MCF 10A (cell line): ENCODE data around the gene RAPGEF5. TPM values are rescaled to one million over a fixed set of nuclear protein-coding genes. Genes with fewer than 3 reads are reported as not detected.

ENCODE experiments used
- BruUV-seq: library from RNA; stranded (reverse); fragments of 400-500 nt; replicated peaks from 2 replicates; lab custom pipeline; 2021; lab: Mats Ljungman, UMichigan
- CTCF ChIA-PET: fragments of 300-600 bp; sonication (Branson Sonifier 250); formaldehyde crosslinking; extraction: SDS; loops from one replicate; lab custom pipeline; 2021; ENCODE audit warnings: antibody characterized with exemption, inconsistent platforms; lab: Yijun Ruan, JAX
- POLR2A ChIA-PET: fragments of 300-600, 350-650 bp; sonication (Branson Sonifier 250); formaldehyde crosslinking; extraction: SDS; loops from one replicate; lab custom pipeline; 2020; ENCODE audit warnings: antibody characterized with exemption, inconsistent platforms; lab: Yijun Ruan, JAX
- DNase-seq: peaks from one replicate; pipeline ENCODE4 v3.0.0-alpha.2; 2018; ENCODE audit not compliant: unreplicated experiment
- H3K27ac Mint-ChIP-seq: one replicate; pipeline ENCODE4 v1.8.0; 2022; ENCODE audit warnings: mild to moderate bottlenecking, low read depth, mixed read lengths; ENCODE audit not compliant: unreplicated experiment
- H3K27me3 Mint-ChIP-seq: one replicate; pipeline ENCODE4 v1.8.0; 2022; ENCODE audit warnings: mixed read lengths; ENCODE audit not compliant: insufficient read depth, unreplicated experiment
- H3K36me3 Mint-ChIP-seq: one replicate; pipeline ENCODE4 v1.8.0; 2022; ENCODE audit warnings: mild to moderate bottlenecking, moderate library complexity, mixed read lengths; ENCODE audit not compliant: insufficient read depth, unreplicated experiment
- H3K4me1 Mint-ChIP-seq: one replicate; pipeline ENCODE4 v1.8.0; 2022; ENCODE audit warnings: mixed read lengths; ENCODE audit not compliant: insufficient read depth, unreplicated experiment
- H3K4me3 Mint-ChIP-seq: one replicate; pipeline ENCODE4 v1.8.0; 2022; ENCODE audit warnings: mild to moderate bottlenecking, moderate library complexity, mixed read lengths; ENCODE audit not compliant: unreplicated experiment
- H3K9me3 Mint-ChIP-seq: one replicate; pipeline ENCODE4 v1.8.0; 2022; ENCODE audit warnings: mixed read lengths; ENCODE audit not compliant: unreplicated experiment
- intact Hi-C: fragments of 100-400 bp; cut with micrococcal nuclease; formaldehyde crosslinking; loops from 2 replicates; pipeline ENCODE4 v1.14.1; 2022
- total RNA-seq: library from RNA; stranded (reverse); gene quantifications from 2 replicates; pipeline ENCODE4 v1.2.3, GENCODE V29; 2022
- TF ChIP-seq, protein P1 (sequence below): fragments of 200-600 bp; IDR thresholded peaks from one replicate; pipeline ENCODE4 v1.8.0; 2022; ENCODE audit warnings: antibody characterized with exemption, mild to moderate bottlenecking; ENCODE audit not compliant: unreplicated experiment

Gene RAPGEF5
- total RNA-seq, 1 experiment from 2014 or later, result 1.9 TPM

DNA sequence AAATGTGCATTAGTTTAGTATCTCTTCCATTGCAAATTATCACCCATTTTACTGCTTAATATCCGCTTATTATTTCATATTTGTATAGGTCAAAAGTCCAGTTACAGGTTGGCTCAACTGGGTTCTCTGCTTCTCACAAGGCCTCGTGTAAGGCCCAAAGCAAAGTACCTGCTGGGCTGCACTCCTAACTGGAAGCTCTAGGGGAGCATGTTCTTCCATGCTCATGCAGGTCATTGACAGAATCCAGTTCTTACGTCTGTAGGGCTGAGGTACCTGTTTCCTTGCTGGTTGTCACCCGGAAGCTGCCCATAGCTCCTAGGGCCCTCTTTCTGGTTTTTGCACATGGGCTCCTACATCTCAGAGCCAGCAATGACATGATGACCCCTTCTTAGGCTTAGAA is 79.6 kb downstream of the RAPGEF5 start:
- CTCF ChIA-PET, result interaction anchor here (0.5 to 0.6 kb wide), 3 partner anchors 68 to 173 kb away, joined by 3 to 4 read pairs (median 3); no protein-coding TSS in a partner anchor
- H3K27ac Mint-ChIP-seq, result no peak overlapping the region
- no peak for DNase-seq
- no peaks in the 10 kb centered on the region for H3K4me1 Mint-ChIP-seq
- BruUV-seq, result no TSS peak
- intact Hi-C loops, result no loop called here
- no peaks in the 10 kb centered on the region for H3K36me3 Mint-ChIP-seq
- POLR2A ChIA-PET, result interaction anchor here (0.9 kb wide), 1 partner anchor 125 kb away, joined by 3 read pairs; no protein-coding TSS in a partner anchor
- TF ChIP-seq, protein P1, sequence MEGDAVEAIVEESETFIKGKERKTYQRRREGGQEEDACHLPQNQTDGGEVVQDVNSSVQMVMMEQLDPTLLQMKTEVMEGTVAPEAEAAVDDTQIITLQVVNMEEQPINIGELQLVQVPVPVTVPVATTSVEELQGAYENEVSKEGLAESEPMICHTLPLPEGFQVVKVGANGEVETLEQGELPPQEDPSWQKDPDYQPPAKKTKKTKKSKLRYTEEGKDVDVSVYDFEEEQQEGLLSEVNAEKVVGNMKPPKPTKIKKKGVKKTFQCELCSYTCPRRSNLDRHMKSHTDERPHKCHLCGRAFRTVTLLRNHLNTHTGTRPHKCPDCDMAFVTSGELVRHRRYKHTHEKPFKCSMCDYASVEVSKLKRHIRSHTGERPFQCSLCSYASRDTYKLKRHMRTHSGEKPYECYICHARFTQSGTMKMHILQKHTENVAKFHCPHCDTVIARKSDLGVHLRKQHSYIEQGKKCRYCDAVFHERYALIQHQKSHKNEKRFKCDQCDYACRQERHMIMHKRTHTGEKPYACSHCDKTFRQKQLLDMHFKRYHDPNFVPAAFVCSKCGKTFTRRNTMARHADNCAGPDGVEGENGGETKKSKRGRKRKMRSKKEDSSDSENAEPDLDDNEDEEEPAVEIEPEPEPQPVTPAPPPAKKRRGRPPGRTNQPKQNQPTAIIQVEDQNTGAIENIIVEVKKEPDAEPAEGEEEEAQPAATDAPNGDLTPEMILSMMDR, result no peak
- H3K9me3 Mint-ChIP-seq, result no peaks in the 10 kb centered on the region
- H3K27me3 Mint-ChIP-seq, result no peaks in the 10 kb centered on the region
- no peak overlapping the region for H3K4me3 Mint-ChIP-seq

DNA sequence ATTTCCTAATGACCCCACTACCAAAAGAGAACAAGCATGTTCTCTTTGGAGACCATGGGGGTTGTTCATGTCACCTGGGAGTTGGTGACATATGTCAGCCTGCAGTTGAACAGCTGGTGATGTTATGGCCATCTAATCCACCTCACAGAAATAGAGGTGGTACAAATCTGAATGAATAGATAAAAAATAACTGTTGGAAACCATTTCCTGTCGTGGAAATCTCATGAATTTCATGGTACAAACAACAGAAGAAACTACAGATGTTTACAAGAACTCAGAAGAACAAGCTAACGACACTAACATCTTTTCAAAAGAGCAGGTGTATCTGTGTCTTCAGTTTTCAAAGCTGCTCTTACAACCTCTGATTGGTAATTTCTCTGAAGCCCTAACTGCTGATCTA is 81.3 kb downstream of the RAPGEF5 start:
- CTCF ChIA-PET, result interaction anchor here (0.7 to 0.8 kb wide), 2 partner anchors 8 to 127 kb away, joined by 3 read pairs; no protein-coding TSS in a partner anchor
- DNase-seq, result no peak
- POLR2A ChIA-PET, result no interaction called here
- Mint-ChIP-seq H3K27me3 (no peaks in the 10 kb centered on the region), H3K36me3 (no peaks in the 10 kb centered on the region), H3K27ac (no peak overlapping the region), H3K4me1 (no peaks in the 10 kb centered on the region), H3K4me3 (no peak overlapping the region), H3K9me3 (no peaks in the 10 kb centered on the region)
- TF ChIP-seq, protein P1, result no peak
- no TSS peak for BruUV-seq
- intact Hi-C loops, result no loop called here

DNA sequence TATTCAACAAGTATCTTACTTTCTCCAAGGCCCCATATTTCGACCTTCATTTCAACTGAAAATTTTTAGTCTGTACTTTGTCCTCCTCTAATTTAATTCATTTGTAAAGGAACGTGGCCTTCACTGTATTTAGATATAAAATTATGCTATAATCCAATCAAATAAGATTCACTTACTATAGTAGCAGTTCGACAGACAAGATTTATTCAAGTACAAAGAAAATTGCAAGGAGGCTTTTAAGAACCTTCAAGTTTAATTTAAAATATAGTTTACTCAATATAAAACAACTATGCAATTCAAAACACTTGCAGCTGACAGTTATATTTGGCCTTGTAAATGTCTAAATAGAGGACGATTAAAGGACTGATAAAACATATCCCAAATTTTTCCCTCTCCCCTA is 85.6 kb downstream of the RAPGEF5 start:
- Mint-ChIP-seq H3K27me3 (no peaks in the 10 kb centered on the region), H3K9me3 (no peaks in the 10 kb centered on the region), H3K4me3 (no peak overlapping the region), H3K27ac (no peak overlapping the region), H3K4me1 (no peaks in the 10 kb centered on the region), H3K36me3 (no peaks in the 10 kb centered on the region)
- POLR2A ChIA-PET, result interaction anchor here (0.6 to 1.0 kb wide), 2 partner anchors 37 to 85 kb away, joined by 3 to 4 read pairs; no protein-coding TSS in a partner anchor
- no TSS peak for BruUV-seq
- intact Hi-C loops, result no loop called here
- CTCF ChIA-PET, result no interaction called here
- TF ChIP-seq, protein P1, result no peak
- DNase-seq, result no peak

DNA sequence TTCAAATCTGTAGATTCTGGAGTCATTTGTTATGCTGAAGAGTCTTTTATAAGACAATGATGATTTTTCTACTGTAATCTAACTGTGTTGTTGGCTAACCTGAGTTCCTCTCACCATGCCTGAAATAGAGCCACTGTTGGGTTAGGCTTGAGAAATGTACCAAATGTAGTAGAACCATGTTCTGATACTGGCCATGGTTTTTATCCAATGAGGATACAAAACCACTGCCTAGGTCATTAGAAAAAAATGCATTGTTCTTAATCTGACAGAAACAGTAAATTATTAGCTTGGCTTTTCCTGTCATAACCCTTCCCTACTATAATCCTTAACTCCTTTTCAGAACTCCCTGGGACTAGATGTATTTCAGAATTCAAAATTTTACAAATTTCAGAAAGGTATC is 86.6 kb downstream of the RAPGEF5 start:
- H3K4me1 Mint-ChIP-seq, result no peaks in the 10 kb centered on the region
- ChIA-PET POLR2A (interaction anchor here (1.0 kb wide), 1 partner anchor 85 kb away, joined by 4 read pairs; no protein-coding TSS in a partner anchor), CTCF (no interaction called here)
- no peak for DNase-seq
- H3K9me3 Mint-ChIP-seq, result no peaks in the 10 kb centered on the region
- intact Hi-C loops, result no loop called here
- TF ChIP-seq, protein P1, result no peak
- H3K4me3 Mint-ChIP-seq, result no peak overlapping the region
- H3K36me3 Mint-ChIP-seq, result no peaks in the 10 kb centered on the region
- BruUV-seq, result no TSS peak
- no peaks in the 10 kb centered on the region for H3K27me3 Mint-ChIP-seq
- no peak overlapping the region for H3K27ac Mint-ChIP-seq
